HEK293 (cell line): ENCODE results near the gene H2AZ2.
"Not testable (repeated sequence)": the region's sequence is repeated elsewhere in the genome, so short reads cannot be mapped to it uniquely, and the experiment has no call there.

Source experiments
- CTCF ChIA-PET: fragments of 350-600 bp; formaldehyde crosslinking; extraction: SDS; loops from one replicate; lab custom pipeline; 2021; ENCODE audit warnings: antibody characterized with exemption; lab: Yijun Ruan, JAX
- POLR2A ChIA-PET: fragments of 300-600 bp; formaldehyde crosslinking; extraction: SDS; loops from one replicate; lab custom pipeline; 2020; ENCODE audit warnings: antibody characterized with exemption, inconsistent platforms; lab: Yijun Ruan, JAX
- H3K27ac ChIP-seq: fragments of 200-500 bp; sonication (Bioruptor generic); 2 replicates; pipeline ENCODE4 v1.5.1; 2014; ENCODE audit warnings: low read depth, low read length, control low read depth, inconsistent platforms; ENCODE audit errors: extremely low read depth
- H3K36me3 ChIP-seq, 2 experiments: fragments of 200-500 bp in 1 of 2; sonication (Bioruptor generic) in 1 of 2; 1 replicate in 1 of 2; 2 replicates in 1 of 2; pipeline ENCODE4 v1.5.1; 2014 to 2017; ENCODE audit warnings: inconsistent platforms in 2 of 2, low read length in 2 of 2; ENCODE audit not compliant: control insufficient read depth in 2 of 2, insufficient read depth in 1 of 2
- H3K4me1 ChIP-seq: fragments of 200-500 bp; sonication (Bioruptor generic); 2 replicates; pipeline ENCODE4 v1.5.1; 2014; ENCODE audit warnings: mild to moderate bottlenecking, low read length, inconsistent platforms; ENCODE audit not compliant: control insufficient read depth, insufficient read depth
- H3K4me3 ChIP-seq: 2 replicates; pipeline ENCODE4 v1.5.1; 2011; ENCODE audit warnings: low read depth, mild to moderate bottlenecking, control low read depth, low read length, moderate library complexity
- H3K9me3 ChIP-seq: fragments of 200-500 bp; sonication (Bioruptor generic); 2 replicates; pipeline ENCODE4 v1.5.1; 2014; ENCODE audit warnings: low read depth, low read length, inconsistent platforms; ENCODE audit not compliant: control insufficient read depth, insufficient read depth
- GFI1B ChIP-seq: fragments of 450-650 bp; formaldehyde crosslinking; IDR thresholded peaks from 2 replicates; pipeline ENCODE4 v1.5.1; 2016; ENCODE audit warnings: missing biosample characterization, missing genetic modification characterization
- GLIS1 ChIP-seq: fragments of 450-650 bp; formaldehyde crosslinking; IDR thresholded peaks from 2 replicates; pipeline ENCODE4 v1.5.1; 2016; ENCODE audit warnings: missing biosample characterization, missing genetic modification characterization
- OVOL3 ChIP-seq: fragments of 450-650 bp; formaldehyde crosslinking; IDR thresholded peaks from 2 replicates; pipeline ENCODE4 v1.5.1; 2016; ENCODE audit warnings: missing biosample characterization, missing genetic modification characterization
- SP3 ChIP-seq: fragments of 450-650 bp; formaldehyde crosslinking; IDR thresholded peaks from 2 replicates; pipeline ENCODE4 v1.5.1; 2016; ENCODE audit warnings: missing biosample characterization, missing genetic modification characterization
- ZNF121 ChIP-seq: fragments of 450-650 bp; formaldehyde crosslinking; IDR thresholded peaks from 2 replicates; pipeline ENCODE4 v1.5.1; 2016; ENCODE audit warnings: missing biosample characterization, missing genetic modification characterization
- ZNF514 ChIP-seq: fragments of 450-650 bp; formaldehyde crosslinking; IDR thresholded peaks from 2 replicates; pipeline ENCODE4 v1.5.1; 2016; ENCODE audit warnings: missing biosample characterization, missing genetic modification characterization
- ZNF621 ChIP-seq: fragments of 450-650 bp; formaldehyde crosslinking; IDR thresholded peaks from 2 replicates; pipeline ENCODE4 v1.5.1; 2017; ENCODE audit warnings: missing biosample characterization, missing genetic modification characterization
- ZNF677 ChIP-seq: fragments of 450-650 bp; IDR thresholded peaks from 2 replicates; pipeline ENCODE4 v1.5.0; 2018; ENCODE audit warnings: missing biosample characterization, mild to moderate bottlenecking, missing genetic modification characterization, moderate library complexity
- ZNF776 ChIP-seq: fragments of 450-650 bp; formaldehyde crosslinking; IDR thresholded peaks from 2 replicates; pipeline ENCODE4 v1.5.0; 2017; ENCODE audit warnings: missing biosample characterization, missing genetic modification characterization, borderline replicate concordance
- ZNF792 ChIP-seq: fragments of 450-650 bp; formaldehyde crosslinking; IDR thresholded peaks from 2 replicates; pipeline ENCODE4 v1.5.1; 2016; ENCODE audit warnings: missing biosample characterization, missing genetic modification characterization
- ZSCAN30 ChIP-seq: fragments of 450-650 bp; IDR thresholded peaks from 2 replicates; pipeline ENCODE4 v1.5.1; 2018; ENCODE audit warnings: missing biosample characterization, mild to moderate bottlenecking, missing genetic modification characterization, moderate library complexity
- TF ChIP-seq, protein P1 (sequence below): IDR thresholded peaks from 2 replicates; pipeline ENCODE4 v1.6.1; 2011; ENCODE audit warnings: mild to moderate bottlenecking, low read depth, low read length, borderline replicate concordance
- TF ChIP-seq, protein P2 (sequence below): fragments of 450-650 bp; formaldehyde crosslinking; IDR thresholded peaks from 2 replicates; pipeline ENCODE4 v1.5.1; 2016; ENCODE audit warnings: missing biosample characterization, missing genetic modification characterization

H2AZ2 gene

DNA sequence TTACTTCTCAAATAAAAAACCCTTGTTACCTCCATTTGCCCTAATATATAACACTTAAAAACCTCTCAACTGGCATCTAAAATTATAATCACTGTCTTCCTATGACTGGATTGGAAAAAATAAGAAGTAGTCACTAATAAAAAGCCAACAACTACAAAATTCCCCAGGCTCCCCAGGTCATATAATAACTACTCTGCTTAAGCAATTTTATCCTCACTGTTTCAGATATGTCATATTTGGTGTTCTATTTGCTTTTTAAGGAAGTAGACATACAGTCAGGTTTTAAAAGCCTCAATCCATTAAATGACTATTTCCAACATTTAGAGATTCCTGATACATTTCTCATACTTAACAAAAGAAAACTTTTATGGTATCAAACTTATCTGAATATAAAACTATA is 2.4 kb downstream of the H2AZ2 start:
- Histone ChIP-seq H3K27ac (no peak overlapping the region), H3K4me3 (peak overlapping the region; percentile 77), H3K9me3 (no peaks in the 10 kb centered on the region), H3K4me1 (peaks cover 12% of the 10 kb centered on the region), H3K36me3 (peaks cover 13 to 22% of the 10 kb centered on the region in 2 experiments; a peak in 2 of 3 replicates)
- ChIA-PET POLR2A (no interaction called here), CTCF (interaction anchor here (1.2 to 1.4 kb wide), 2 partner anchors 10 to 15 kb away, joined by 6 to 8 read pairs; no protein-coding TSS in a partner anchor)
- TF ChIP-seq ZNF677 (tag by site-specific recombination) (no peak), GLIS1 (tag by site-specific recombination) (no peak), OVOL3 (tag by site-specific recombination) (no peak), ZSCAN30 (tag by site-specific recombination) (no peak), GFI1B (tag by site-specific recombination) (no peak), SP3 (tag by site-specific recombination) (no peak), ZNF776 (tag by site-specific recombination) (no peak), ZNF621 (tag by site-specific recombination) (no peak), ZNF514 (no peak)
- TF ChIP-seq, protein P1, sequence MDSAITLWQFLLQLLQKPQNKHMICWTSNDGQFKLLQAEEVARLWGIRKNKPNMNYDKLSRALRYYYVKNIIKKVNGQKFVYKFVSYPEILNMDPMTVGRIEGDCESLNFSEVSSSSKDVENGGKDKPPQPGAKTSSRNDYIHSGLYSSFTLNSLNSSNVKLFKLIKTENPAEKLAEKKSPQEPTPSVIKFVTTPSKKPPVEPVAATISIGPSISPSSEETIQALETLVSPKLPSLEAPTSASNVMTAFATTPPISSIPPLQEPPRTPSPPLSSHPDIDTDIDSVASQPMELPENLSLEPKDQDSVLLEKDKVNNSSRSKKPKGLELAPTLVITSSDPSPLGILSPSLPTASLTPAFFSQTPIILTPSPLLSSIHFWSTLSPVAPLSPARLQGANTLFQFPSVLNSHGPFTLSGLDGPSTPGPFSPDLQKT: no peak
- TF ChIP-seq, protein P2, sequence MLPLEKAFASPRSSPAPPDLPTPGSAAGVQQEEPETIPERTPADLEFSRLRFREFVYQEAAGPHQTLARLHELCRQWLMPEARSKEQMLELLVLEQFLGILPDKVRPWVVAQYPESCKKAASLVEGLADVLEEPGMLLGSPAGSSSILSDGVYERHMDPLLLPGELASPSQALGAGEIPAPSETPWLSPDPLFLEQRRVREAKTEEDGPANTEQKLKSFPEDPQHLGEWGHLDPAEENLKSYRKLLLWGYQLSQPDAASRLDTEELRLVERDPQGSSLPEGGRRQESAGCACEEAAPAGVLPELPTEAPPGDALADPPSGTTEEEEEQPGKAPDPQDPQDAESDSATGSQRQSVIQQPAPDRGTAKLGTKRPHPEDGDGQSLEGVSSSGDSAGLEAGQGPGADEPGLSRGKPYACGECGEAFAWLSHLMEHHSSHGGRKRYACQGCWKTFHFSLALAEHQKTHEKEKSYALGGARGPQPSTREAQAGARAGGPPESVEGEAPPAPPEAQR (tag by site-specific recombination): no peak

DNA sequence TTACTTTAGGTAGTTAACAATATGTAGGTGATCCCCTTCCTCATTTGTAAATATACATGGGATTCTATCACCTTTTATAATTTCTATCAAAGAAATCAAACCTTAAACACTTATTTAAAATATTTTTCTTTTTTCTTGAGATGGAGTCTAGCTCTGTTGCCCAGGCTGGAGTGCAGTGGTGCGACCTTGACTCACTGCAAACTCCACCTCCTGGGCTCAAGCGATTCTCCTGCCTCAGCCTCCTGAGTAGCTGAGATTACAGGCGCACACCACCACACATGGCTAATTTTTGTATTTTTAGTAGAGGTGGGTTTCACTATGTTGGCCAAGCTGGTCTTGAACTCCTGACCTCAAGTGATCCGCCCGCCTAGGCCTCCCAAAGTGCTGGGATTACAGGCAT is 4.4 kb downstream of the H2AZ2 start:
- TF ChIP-seq ZNF121: peak; percentile 84
- ChIA-PET CTCF (interaction anchor here (0.6 to 0.9 kb wide), 2 partner anchors 11 to 336 kb away, joined by 3 to 4 read pairs; no protein-coding TSS in a partner anchor), POLR2A (interaction anchor here (1.1 kb wide), 1 partner anchor 261 kb away, joined by 3 read pairs; the partner anchor contains the start of gene TMED4)

DNA sequence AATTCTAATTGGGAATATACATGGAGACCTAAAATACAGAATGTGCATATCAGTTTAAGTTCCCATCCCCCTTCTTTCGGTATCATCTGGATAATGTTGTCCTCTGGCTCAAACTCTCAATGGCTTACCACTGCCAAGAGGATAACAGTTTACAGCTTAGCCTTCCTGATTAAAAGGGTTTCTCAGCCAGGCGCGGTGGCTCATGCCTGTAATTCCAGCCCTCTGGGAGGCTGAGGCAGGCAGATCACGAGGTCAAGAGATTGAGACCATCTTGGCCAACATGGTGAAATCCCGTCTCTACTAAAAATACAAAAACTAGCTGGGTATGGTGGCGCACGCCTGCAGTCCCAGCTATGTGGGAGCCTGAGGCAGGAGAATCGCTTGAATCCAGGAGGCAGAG is 5.2 kb downstream of the H2AZ2 start:
- H3K4me3 ChIP-seq, H3K27ac ChIP-seq, H3K9me3 ChIP-seq, H3K4me1 ChIP-seq, POLR2A ChIA-PET: not testable (repeated sequence)
- CTCF ChIA-PET: interaction anchor here (0.6 to 0.9 kb wide), 2 partner anchors 11 to 337 kb away, joined by 3 to 4 read pairs; no protein-coding TSS in a partner anchor
- H3K36me3 ChIP-seq: peaks cover 33 to 35% of the 10 kb centered on the region in 2 experiments; a peak in 2 of 3 replicates

More for the DNA sequence above, 4.4 kb downstream of the H2AZ2 start:
- H3K4me3 ChIP-seq, H3K4me1 ChIP-seq, H3K27ac ChIP-seq, H3K9me3 ChIP-seq: not testable (repeated sequence)
- peaks cover 26 to 33% of the 10 kb centered on the region in 2 experiments; a peak in 2 of 3 replicates for H3K36me3 ChIP-seq

DNA sequence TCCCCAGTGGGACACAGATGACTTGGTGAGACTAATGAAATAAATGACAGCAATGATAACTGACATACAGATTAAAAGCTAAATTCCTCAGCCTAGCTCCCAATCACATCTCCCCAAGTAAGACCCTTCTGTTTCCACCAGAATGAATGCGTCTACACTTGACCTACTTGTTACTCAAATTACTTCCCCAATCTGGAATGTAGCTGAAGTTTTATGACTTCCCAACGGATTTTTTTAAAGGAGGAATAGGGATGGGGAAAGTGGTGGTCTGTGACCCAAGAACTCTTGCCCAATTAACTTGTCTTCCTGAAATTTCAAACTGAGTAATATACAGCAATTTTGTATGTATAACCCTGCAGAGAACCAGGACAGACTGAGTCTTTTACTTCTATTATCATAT is 9.1 kb downstream of the H2AZ2 start:
- H3K9me3 ChIP-seq: no peaks in the 10 kb centered on the region
- TF ChIP-seq ZNF792 (tag by site-specific recombination): no peak
- H3K4me3 ChIP-seq: no peak overlapping the region
- H3K4me1 ChIP-seq: no peaks in the 10 kb centered on the region
- no peak overlapping the region for H3K27ac ChIP-seq
- POLR2A ChIA-PET: interaction anchor here (1.4 kb wide), 1 partner anchor 9 kb away, joined by 3 read pairs; the partner anchor contains the start of gene H2AZ2
- CTCF ChIA-PET: interaction anchor here (0.6 to 0.7 kb wide), 2 partner anchors 84 to 256 kb away, joined by 3 read pairs; no protein-coding TSS in a partner anchor
- peaks cover 58 to 65% of the 10 kb centered on the region in 2 experiments for H3K36me3 ChIP-seq
